BE2C (cell line): Measurements from ENCODE around the gene NR2F1-AS1.

Experiments
- DNase-seq: peaks from one replicate; pipeline ENCODE4 v3.0.0-alpha.2; 2020
- H3K27me3 ChIP-seq: fragments of 250-450 bp; sonication (Bioruptor Pico); 2 replicates; pipeline ENCODE4 v1.5.1; 2020; ENCODE audit warnings: mild to moderate bottlenecking
- H3K36me3 ChIP-seq: fragments of 250-450 bp; sonication (Bioruptor Pico); 2 replicates; pipeline ENCODE4 v1.5.1; 2020; ENCODE audit warnings: mild to moderate bottlenecking
- H3K4me1 ChIP-seq: fragments of 250-450 bp; sonication (Bioruptor Pico); 2 replicates; pipeline ENCODE4 v1.5.1; 2020
- H3K4me3 ChIP-seq: 2 replicates; pipeline ENCODE4 v1.5.1; 2011; ENCODE audit warnings: low read depth, low read length
- H3K9me3 ChIP-seq: fragments of 250-450 bp; sonication (Bioruptor Pico); 2 replicates; pipeline ENCODE4 v1.5.1; 2020
- TF ChIP-seq, protein P1 (sequence below): IDR thresholded peaks from 2 replicates; pipeline ENCODE4 v1.5.1; 2012; ENCODE audit warnings: mild to moderate bottlenecking, low read depth, low read length

Gene NR2F1-AS1

DNA sequence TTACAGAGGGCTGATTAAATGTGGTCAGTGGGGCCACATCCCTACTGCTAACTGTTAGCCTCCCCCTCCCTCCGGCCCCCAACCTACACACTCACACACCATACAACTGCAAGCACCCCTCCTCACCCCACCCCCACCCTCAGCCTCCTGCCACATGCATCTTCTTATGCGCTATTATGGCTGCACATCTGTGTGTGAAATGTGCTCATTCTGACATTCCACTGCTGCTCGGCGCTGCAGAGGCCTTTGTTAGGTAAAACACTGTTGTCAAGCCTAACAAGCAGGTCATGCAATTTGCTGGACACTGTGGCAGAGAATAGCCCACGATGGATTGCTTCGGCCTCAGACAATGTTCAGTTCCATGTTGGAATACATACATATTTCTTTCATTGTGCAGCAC, 173.6 kb downstream of the NR2F1-AS1 start:
- H3K27me3 ChIP-seq = no peaks in the 10 kb centered on the region
- H3K36me3 ChIP-seq = no peaks in the 10 kb centered on the region
- no peaks in the 10 kb centered on the region for H3K4me1 ChIP-seq
- H3K4me3 ChIP-seq = no peak overlapping the region
- no peak for DNase-seq
- TF ChIP-seq, protein P1, sequence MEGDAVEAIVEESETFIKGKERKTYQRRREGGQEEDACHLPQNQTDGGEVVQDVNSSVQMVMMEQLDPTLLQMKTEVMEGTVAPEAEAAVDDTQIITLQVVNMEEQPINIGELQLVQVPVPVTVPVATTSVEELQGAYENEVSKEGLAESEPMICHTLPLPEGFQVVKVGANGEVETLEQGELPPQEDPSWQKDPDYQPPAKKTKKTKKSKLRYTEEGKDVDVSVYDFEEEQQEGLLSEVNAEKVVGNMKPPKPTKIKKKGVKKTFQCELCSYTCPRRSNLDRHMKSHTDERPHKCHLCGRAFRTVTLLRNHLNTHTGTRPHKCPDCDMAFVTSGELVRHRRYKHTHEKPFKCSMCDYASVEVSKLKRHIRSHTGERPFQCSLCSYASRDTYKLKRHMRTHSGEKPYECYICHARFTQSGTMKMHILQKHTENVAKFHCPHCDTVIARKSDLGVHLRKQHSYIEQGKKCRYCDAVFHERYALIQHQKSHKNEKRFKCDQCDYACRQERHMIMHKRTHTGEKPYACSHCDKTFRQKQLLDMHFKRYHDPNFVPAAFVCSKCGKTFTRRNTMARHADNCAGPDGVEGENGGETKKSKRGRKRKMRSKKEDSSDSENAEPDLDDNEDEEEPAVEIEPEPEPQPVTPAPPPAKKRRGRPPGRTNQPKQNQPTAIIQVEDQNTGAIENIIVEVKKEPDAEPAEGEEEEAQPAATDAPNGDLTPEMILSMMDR = no peak
- no peaks in the 10 kb centered on the region for H3K9me3 ChIP-seq

DNA sequence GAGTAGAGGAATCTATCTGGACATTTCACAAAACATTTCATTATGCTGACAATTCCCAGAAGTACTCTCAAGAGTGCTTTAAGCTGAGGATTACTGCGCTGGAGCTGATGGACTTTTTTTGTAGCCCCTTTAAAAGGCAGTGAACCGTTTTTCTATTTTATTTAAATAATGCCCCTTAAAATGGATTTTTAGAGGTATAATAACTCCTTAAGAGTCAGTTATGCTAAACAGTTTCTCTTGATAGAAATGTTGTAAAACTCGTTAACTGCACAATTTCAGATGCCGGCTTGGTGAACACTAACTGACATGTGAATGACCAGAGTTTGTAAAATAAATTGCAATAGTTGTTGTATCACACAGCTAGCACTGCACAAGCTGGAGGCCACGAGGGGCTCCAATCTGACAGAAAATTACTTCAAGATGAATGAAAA, 174.0 kb downstream of the NR2F1-AS1 start:
- no peak overlapping the region for H3K4me3 ChIP-seq
- H3K36me3 ChIP-seq = no peaks in the 10 kb centered on the region

DNA sequence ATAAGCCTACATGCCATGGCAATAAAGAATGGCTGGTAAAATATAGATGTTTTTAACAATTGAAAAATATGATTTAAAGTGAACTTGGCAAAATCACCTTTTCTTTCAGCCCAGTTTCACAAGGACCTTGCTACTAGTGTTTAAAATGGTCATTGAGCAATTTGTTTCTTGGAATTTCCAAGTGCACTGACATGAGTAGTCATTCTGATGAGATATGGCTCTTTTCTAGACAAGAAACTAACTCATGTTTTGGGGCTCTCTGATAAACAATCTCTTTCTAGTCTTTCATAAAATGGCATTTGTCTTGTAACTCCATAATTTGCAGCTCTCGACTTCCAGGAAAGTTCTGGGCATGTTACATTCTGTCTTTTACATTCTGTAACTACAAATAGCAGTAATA, 176.8 kb downstream of the NR2F1-AS1 start:
- no peak for DNase-seq
- no peaks in the 10 kb centered on the region for H3K9me3 ChIP-seq
- H3K4me3 ChIP-seq = no peak overlapping the region
- no peaks in the 10 kb centered on the region for H3K4me1 ChIP-seq
- no peaks in the 10 kb centered on the region for H3K27me3 ChIP-seq
- TF ChIP-seq, protein P1 = no peak
- no peaks in the 10 kb centered on the region for H3K36me3 ChIP-seq

More for the DNA sequence above, 174.0 kb downstream of the NR2F1-AS1 start:
- no peaks in the 10 kb centered on the region for H3K9me3 ChIP-seq
- no peak for DNase-seq
- no peaks in the 10 kb centered on the region for H3K27me3 ChIP-seq
- no peaks in the 10 kb centered on the region for H3K4me1 ChIP-seq
- TF ChIP-seq, protein P1 = no peak

DNA sequence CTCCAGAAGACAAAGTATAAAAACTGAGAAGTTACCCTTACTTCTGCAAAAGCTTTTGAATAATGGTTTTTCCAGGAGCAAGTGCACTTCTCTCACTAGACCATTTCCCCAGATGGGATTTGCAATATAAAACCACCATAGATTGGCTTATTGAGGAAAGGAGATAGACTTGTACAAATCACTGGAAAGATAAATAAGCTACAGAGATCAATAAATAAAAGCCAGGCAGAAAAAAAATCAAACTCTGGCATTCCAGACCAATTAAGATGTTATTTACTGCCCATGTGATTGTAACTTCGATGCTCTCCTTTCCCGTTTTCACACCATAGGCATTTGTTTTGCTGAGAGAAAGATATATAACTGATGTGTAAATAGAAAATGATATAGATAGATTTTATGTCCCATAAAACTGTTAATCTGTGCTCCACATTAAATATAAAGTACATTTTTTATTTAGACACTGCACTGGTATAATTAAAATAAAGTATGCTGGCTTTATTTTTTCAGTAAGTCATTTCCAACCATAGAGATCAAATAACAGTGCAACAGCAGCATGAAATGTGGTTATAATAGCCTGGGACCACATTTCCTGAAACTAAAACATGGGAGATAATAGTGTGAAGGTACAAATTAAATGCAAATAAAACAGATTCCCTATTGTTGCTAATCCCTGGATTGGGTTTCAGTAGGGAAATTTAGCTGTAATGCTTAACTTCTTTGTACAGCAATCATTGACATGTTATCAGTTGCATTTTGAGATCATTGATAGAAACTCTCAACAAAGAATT, 177.7 kb downstream of the NR2F1-AS1 start:
- H3K27me3 ChIP-seq = no peaks in the 10 kb centered on the region
- TF ChIP-seq, protein P1 = no peak
- no peak for DNase-seq
- no peaks in the 10 kb centered on the region for H3K4me1 ChIP-seq
- no peaks in the 10 kb centered on the region for H3K9me3 ChIP-seq
- H3K4me3 ChIP-seq = no peak overlapping the region
- no peaks in the 10 kb centered on the region for H3K36me3 ChIP-seq

DNA sequence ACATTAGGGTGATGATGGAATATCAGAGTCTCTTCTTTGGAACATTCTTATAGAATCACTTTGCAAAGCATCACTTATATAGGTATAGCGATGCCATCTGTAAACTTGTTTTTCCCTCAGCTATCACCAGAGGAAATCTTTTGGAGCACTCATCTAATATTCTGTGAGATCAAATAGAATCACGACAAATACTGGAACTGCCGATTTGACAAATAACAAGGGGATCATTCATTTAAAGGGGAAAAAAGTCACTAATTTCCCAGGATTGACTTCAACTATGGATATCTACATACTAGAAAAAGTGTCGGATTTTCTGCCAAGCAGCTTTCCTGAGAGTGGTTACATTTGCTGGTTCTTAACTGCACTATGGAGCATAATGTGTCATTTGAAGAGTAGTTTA, 178.6 kb downstream of the NR2F1-AS1 start:
- H3K4me3 ChIP-seq = no peak overlapping the region
- H3K27me3 ChIP-seq = no peaks in the 10 kb centered on the region
- DNase-seq = no peak
- no peaks in the 10 kb centered on the region for H3K9me3 ChIP-seq
- TF ChIP-seq, protein P1 = no peak
- H3K36me3 ChIP-seq = no peaks in the 10 kb centered on the region
- no peaks in the 10 kb centered on the region for H3K4me1 ChIP-seq

DNA sequence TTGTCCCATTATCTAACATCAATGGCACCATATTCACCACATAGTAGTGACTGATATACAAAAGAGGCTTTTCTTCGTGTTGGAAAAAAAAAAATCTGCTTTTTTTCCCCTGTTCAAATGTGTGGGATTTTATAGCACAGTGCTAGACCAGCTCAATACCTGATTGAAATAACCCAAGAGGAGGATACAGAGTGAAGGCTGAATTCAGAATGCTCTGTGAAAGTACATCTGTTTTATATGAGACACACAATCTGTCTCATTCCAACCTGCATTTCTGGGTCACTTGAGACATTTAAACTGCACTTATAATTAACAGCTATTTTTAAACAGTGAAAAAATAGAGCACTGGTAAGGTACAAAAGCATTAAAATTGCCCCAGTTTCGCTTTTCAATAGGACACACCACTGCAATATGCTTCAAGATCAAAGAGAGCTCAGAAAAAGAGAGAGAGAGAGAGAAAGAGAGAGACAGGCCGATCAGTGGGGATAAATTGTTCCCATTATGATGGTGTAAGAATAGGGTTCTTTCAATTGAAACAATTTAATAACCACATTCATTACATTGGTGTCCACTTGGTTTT, 179.3 kb downstream of the NR2F1-AS1 start:
- H3K27me3 ChIP-seq = no peaks in the 10 kb centered on the region
- TF ChIP-seq, protein P1 = no peak
- no peaks in the 10 kb centered on the region for H3K4me1 ChIP-seq
- no peaks in the 10 kb centered on the region for H3K9me3 ChIP-seq
- no peaks in the 10 kb centered on the region for H3K36me3 ChIP-seq
- DNase-seq = no peak
- no peak overlapping the region for H3K4me3 ChIP-seq
